22Rv1 (cell line): ENCODE data around the gene AP2A2.

ENCODE experiments used
- H3K27ac ChIP-seq: fragments of 450-650 bp; 2 replicates; pipeline ENCODE4 v1.5.1; 2017
- CTCF ChIP-seq: fragments of 450-650 bp; IDR thresholded peaks from 2 replicates; pipeline ENCODE4 v1.5.1; 2017; ENCODE audit warnings: mild to moderate bottlenecking
- ZFX ChIP-seq: fragments of 450-650 bp; IDR thresholded peaks from 2 replicates; pipeline ENCODE4 v1.6.1; 2017; ENCODE audit warnings: antibody characterized with exemption, borderline replicate concordance

AP2A2 gene

GRCh38 chr11:976431-977160 lies 50.9 kb downstream of the AP2A2 start:
- TF ChIP-seq CTCF, result no peak
- TF ChIP-seq ZFX, result no peak
- no peak overlapping the region for H3K27ac ChIP-seq

DNA sequence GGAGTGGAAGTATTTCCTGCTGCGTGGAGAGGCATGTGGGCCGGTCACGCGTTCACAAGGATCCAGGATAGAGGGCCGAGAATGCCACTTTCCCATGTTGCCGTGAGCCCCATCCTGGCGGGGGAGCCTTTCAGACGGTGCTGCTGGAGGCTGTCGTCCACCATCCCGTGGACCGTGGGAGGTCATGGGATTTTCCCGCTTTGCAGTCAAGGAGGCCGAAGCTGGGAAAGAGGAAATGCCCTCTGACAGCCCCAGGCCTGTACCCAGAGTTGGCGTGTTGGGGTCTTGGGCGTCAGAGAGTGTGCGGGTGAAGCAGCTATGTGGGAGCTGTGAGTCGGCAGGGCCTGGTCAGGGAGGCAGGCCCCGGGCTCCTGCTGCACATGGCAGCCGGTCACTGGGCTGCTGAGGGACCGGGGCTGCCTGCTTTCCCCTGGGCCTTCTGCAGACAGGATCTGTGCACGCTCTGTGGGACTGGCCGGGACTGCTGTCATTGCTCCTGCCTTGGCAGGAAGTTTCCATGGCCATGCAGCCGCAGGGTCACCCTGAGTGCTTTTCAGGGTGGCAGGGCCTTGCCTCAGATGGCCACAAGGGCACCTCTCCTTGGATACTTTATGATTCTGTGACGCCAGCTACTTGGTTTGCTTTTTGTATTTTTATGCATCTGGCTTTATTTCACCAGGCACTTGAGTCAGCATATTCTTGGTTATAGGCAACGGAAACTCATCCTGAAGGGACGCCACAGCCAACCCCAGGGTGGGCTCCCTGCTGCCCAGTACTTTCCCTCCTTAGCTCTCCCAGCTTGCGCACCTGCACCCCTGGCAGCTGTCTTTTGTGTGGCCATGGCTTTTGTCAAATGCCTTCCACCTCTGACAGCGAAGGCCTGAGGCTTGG lies 52.4 kb downstream of the AP2A2 start:
- TF ChIP-seq CTCF (no peak), ZFX (no peak)
- no peak overlapping the region for H3K27ac ChIP-seq

- no peak overlapping the region for H3K27ac ChIP-seq
- TF ChIP-seq ZFX (no peak), CTCF (no peak)
These were observed 53.1 kb downstream of the AP2A2 start for GRCh38 chr11:978781-979180.

GRCh38 chr11:980438-981357 lies 55.0 kb downstream of the AP2A2 start:
- TF ChIP-seq CTCF (0 out of 2 replicates have a peak, but pooled peaks have one; percentile 7), ZFX (no peak)
- H3K27ac ChIP-seq, result no peak overlapping the region

GRCh38 chr11:981764-982163 lies 56.1 kb downstream of the AP2A2 start:
- TF ChIP-seq CTCF (no peak), ZFX (no peak)
- H3K27ac ChIP-seq, result no peak overlapping the region

- no peak overlapping the region for H3K27ac ChIP-seq
- no peak for TF ChIP-seq CTCF
- TF ChIP-seq ZFX, result no peak
These were observed 58.9 kb downstream of the AP2A2 start for GRCh38 chr11:984546-984945.
